Astrocyte of the cerebellum (primary cell): ENCODE measurements around the gene PCDHA13.
A peak's percentile ranks its signal among the peaks of the same experiment; 100 is the strongest.
"Not testable (repeated sequence)": the region's sequence is repeated elsewhere in the genome, so short reads cannot be mapped to it uniquely, and the experiment has no call there.

Experiments used
- DNase-seq: peaks from one replicate; pipeline ENCODE4 v3.0.0-alpha.2; 2011; ENCODE audit warnings: low read depth
- H3K4me3 ChIP-seq: 2 replicates; pipeline ENCODE4 v1.5.1; 2011; ENCODE audit warnings: mild to moderate bottlenecking, low read depth, low read length, moderate library complexity
- in situ Hi-C: cut with HindIII; loops from 2 replicates; pipeline ENCODE4 v1.10.0; 2017; ENCODE audit warnings: low sequenced_read_pairs
- TF ChIP-seq, protein P1 (sequence below): IDR thresholded peaks from 2 replicates; pipeline ENCODE4 v1.5.1; 2012; ENCODE audit warnings: low read length, low read depth, moderate library complexity, mild to moderate bottlenecking; ENCODE audit errors: missing control alignments

Gene PCDHA13

DNA sequence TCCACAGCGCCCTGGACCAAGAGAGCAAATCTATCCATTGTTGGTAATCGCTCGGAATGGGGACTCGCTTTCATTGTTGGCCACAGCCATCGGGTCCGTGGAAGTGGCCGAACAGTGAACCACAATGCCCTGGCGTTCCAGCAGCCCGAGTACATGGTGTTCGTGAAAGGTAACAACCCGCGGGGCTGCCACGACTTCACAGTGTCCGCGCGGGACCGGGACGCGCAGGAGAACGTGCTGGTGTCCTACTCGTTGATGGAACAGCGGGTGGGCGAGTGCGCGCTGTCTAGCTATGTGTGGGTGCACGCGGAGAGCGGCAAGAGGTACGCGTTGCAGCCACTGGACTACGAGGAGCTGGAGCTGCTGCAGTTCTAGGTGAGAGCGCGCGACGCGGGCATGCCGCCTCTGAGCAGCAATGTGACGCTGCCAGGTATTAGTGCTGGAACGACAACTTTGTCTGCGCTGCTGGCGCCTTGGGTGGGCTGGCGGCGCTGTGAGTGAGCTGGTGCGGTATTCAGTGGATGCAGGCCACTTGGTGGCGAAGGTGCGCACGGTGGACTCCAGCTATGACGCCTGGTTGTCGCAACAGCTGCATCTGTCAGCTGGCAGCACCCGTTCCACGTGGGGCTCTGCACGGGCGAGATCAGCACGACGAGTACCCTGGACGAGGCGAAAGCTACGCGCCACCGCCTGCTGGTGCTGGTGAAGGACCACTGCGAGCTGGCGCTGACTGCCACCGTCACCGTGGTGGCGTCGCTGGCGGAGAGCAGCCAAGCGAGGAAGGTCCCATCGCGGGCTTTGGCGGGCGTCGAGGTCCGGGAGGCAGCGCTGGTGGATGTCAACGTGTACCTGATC is 19.3 kb upstream of the PCDHA13 start:
- in situ Hi-C loops = no loop called here
- DNase-seq = no peak
- TF ChIP-seq, protein P1, sequence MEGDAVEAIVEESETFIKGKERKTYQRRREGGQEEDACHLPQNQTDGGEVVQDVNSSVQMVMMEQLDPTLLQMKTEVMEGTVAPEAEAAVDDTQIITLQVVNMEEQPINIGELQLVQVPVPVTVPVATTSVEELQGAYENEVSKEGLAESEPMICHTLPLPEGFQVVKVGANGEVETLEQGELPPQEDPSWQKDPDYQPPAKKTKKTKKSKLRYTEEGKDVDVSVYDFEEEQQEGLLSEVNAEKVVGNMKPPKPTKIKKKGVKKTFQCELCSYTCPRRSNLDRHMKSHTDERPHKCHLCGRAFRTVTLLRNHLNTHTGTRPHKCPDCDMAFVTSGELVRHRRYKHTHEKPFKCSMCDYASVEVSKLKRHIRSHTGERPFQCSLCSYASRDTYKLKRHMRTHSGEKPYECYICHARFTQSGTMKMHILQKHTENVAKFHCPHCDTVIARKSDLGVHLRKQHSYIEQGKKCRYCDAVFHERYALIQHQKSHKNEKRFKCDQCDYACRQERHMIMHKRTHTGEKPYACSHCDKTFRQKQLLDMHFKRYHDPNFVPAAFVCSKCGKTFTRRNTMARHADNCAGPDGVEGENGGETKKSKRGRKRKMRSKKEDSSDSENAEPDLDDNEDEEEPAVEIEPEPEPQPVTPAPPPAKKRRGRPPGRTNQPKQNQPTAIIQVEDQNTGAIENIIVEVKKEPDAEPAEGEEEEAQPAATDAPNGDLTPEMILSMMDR = no peak
- H3K4me3 ChIP-seq = no peak overlapping the region

DNA sequence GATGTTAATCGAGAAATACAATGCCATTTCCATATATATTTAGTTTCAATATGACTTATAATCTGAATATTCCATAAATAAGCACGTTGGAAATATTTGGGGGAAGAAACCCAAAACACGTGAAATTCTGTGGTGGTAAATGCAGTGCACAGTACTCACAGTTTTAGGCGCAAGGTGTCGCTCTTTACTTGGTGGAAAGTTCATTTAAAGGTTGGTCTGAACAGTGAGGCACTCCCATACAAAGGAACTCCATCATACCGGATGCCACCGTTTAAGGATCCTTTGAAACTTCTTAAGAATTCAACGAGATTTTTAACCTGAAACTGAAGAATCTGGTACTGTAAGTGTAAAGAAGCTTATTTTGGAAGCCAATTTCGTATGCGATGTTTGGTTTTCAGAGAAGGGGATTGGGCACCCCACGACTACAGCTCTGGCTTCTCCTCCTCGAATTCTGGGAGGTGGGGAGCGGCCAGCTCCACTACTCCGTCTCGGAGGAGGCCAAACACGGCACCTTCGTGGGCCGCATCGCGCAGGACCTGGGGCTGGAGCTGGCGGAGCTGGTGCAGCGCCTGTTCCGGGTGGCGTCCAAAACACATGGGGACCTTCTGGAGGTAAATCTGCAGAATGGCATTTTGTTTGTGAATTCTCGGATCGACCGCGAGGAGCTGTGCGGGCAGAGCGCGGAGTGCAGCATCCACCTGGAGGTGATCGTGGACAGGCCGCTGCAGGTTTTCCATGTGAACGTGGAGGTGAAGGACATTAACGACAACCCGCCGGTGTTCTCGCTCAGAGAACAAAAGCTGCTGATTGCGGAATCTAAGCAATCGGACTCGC is 13.0 kb upstream of the PCDHA13 start, which contains the start of gene PCDHA11:
Gene PCDHA11 (plus strand): TSS at position 237 of the 834 bp plus-strand sequence. CDS start 147 bp downstream, at position 384.
- TF ChIP-seq, protein P1 = peak; percentile 3
- in situ Hi-C loops = no loop called here
- no peak within 1 kb of the TSS for H3K4me3 ChIP-seq
- no peak for DNase-seq

DNA sequence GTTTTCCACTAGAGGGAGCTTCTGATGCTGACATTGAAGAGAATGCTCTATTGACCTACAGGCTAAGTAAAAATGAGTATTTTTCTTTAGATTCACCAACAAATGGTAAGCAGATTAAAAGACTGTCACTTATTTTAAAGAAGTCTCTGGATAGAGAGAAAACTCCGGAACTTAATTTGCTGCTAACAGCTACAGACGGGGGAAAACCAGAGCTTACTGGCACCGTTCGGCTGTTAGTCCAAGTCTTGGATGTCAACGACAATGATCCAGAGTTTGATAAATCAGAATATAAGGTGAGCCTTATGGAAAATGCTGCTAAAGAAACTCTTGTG is 12.4 kb upstream of the PCDHA13 start:
- TF ChIP-seq, protein P1 = no peak
- DNase-seq = no peak
- no peak overlapping the region for H3K4me3 ChIP-seq
- in situ Hi-C loops = no loop called here

DNA sequence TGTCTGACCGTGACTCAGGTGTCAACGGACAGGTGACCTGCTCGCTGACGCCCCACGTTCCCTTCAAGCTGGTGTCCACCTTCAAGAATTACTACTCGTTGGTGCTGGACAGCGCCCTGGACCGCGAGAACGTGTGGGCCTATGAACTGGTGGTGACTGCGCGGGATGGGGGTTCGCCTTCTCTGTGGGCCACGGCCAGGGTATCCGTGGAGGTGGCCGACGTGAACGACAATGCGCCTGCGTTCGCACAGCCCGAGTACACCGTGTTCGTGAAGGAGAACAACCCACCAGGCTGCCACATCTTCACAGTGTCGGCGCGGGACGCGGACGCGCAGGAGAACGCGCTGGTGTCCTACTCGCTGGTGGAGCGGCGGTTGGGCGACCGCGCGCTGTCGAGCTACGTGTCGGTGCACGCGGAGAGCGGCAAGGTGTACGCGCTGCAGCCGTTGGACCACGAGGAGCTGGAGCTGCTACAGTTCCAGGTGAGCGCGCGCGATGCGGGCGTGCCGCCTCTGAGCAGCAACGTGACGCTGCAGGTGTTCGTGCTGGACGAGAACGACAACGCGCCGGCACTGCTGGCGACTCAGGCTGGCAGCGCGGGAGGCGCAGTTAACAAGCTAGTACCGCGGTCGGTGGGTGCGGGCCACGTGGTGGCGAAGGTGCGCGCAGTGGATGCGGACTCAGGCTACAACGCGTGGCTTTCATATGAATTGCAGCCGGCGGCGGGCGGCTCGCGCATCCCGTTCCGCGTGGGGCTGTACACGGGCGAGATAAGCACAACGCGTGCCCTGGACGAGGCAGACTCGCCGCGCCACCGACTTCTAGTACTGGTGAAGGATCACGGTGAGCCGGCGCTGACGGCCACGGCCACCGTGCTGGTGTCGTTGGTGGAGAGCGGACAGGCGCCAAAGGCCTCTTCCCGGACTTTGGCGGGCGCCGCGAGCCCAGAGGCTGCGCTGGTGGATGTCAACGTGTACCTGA is 11.4 kb upstream of the PCDHA13 start:
- H3K4me3 ChIP-seq = no peak overlapping the region
- in situ Hi-C loops = no loop called here
- DNase-seq = no peak
- TF ChIP-seq, protein P1 = no peak

DNA sequence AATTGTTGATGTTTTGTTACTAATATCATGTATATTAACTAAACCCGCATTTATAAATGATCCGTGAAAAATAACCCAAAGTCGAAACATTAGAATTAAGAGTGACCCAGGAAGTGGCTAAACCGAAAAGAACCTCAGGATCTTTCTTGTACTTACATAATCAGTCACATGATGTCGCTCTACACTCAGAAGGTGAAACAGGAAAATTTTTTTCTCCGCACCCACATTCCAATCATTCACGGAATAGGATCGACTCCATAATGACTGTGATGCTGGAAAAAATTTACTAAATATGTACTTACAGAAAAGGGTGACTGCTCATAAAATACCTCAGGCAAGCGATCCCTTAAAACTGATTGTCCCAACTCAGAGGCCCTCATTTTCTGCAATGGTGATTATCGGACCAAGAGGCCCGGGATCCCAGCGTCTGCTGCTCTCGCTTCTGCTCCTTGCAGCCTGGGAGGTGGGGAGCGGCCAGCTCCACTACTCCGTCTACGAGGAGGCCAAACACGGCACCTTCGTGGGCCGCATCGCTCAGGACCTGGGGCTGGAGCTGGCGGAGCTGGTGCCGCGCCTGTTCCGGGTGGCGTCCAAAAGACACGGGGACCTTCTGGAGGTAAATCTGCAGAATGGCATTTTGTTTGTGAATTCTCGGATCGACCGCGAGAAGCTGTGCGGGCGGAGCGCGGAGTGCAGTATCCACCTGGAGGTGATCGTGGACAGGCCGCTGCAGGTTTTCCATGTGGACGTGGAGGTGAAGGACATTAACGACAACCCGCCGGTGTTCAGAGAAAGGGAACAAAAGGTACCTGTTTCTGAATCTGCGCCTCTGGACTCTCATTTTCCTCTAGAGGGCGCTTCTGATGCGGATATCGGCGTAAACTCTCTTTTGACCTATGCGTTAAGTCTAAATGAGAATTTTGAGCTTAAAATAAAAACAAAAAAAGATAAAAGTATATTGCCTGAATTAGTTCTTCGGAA is 6.5 kb upstream of the PCDHA13 start, which contains the start of gene PCDHA12:
Gene PCDHA12 (plus strand): TSS at position 224 of the 981 bp plus-strand sequence. CDS start 165 bp downstream, at position 389.
- TF ChIP-seq, protein P1 = no peak
- no peak for DNase-seq
- H3K4me3 ChIP-seq = no peak within 1 kb of the TSS
- in situ Hi-C loops = no loop called here

DNA sequence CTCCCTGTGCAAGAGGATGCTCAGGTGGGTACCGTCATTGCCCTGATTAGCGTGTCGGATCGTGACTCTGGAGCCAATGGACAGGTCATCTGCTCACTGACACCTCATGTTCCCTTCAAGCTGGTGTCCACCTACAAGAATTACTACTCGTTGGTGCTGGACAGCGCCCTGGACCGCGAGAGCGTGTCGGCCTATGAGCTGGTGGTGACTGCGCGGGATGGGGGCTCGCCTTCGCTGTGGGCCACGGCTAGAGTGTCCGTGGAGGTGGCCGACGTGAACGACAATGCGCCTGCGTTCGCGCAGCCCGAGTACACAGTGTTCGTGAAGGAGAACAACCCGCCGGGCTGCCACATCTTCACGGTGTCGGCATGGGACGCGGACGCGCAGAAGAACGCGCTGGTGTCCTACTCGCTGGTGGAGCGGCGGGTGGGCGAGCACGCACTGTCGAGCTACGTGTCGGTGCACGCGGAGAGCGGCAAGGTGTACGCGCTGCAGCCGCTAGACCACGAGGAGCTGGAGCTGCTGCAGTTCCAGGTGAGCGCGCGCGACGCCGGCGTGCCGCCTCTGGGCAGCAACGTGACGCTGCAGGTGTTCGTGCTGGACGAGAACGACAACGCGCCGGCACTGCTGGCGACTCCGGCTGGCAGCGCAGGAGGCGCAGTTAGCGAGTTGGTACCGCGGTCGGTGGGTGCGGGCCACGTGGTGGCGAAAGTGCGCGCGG is 5.2 kb upstream of the PCDHA13 start:
- DNase-seq, H3K4me3 ChIP-seq, in situ Hi-C loops: not testable (repeated sequence)
